ENCODE data around the gene TBC1D10A.

Gene TBC1D10A

GRCh38 chr22:30292069-30292970 is 34.4 kb downstream of the TBC1D10A start:
- no peak for DNase-seq (ENCODE audit: low spot score)
- TF ChIP-seq, protein P1, sequence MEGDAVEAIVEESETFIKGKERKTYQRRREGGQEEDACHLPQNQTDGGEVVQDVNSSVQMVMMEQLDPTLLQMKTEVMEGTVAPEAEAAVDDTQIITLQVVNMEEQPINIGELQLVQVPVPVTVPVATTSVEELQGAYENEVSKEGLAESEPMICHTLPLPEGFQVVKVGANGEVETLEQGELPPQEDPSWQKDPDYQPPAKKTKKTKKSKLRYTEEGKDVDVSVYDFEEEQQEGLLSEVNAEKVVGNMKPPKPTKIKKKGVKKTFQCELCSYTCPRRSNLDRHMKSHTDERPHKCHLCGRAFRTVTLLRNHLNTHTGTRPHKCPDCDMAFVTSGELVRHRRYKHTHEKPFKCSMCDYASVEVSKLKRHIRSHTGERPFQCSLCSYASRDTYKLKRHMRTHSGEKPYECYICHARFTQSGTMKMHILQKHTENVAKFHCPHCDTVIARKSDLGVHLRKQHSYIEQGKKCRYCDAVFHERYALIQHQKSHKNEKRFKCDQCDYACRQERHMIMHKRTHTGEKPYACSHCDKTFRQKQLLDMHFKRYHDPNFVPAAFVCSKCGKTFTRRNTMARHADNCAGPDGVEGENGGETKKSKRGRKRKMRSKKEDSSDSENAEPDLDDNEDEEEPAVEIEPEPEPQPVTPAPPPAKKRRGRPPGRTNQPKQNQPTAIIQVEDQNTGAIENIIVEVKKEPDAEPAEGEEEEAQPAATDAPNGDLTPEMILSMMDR (IDR thresholded peaks at IDR 0.05; ENCODE audit: borderline replicate concordance, control extremely low read depth, extremely low read depth, insufficient read depth, missing control alignments): no peak
- in situ Hi-C loops (cut with MboI; ENCODE audit: low sequenced_read_pairs, unreplicated experiment): no loop called here

GRCh38 chr22:30291058-30291892 is 35.5 kb downstream of the TBC1D10A start:
- no peak for DNase-seq (ENCODE audit: low spot score)
- in situ Hi-C loops (cut with MboI; ENCODE audit: low sequenced_read_pairs, unreplicated experiment): no loop called here

DNA sequence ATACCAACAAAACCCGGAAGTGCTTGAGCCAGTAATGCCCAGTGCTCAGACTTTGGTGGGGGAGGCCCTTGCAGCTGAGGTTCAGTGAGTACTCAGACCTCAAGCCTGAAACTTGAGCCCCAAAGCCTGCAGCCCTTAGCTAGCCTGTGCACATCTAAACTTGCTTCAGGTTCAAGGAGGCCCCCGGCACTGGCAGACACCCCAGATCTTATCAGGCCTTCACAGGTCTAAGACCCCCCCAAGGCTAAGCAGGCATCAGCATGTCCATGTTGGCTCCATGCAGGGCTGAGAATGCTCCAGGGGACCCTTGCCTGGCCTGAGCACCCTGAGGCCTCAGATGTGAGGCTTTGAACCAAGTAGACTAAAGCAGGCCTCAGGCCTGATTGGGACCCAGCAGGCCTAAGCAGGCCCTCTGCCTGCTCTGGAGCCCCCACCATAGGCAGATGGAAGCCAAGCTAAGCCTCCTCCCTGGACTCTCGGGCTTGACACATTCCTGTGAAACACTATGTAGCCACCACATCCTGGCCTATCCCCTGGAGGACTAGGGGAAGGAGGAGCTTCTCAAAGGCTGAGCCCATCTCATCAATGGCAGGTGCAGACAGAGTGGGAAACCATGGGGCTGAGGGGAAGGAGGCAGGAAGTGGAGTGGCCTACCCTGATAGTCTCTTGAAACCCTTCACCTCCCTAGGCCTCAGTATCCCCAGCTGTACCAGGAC is 36.2 kb downstream of the TBC1D10A start:
- in situ Hi-C loops (cut with MboI; ENCODE audit: low sequenced_read_pairs, unreplicated experiment): no loop called here
- DNase-seq (ENCODE audit: low spot score): peak; percentile 61
- TF ChIP-seq, protein P1 (IDR thresholded peaks at IDR 0.05; ENCODE audit: borderline replicate concordance, control extremely low read depth, extremely low read depth, insufficient read depth, missing control alignments): no peak

More at GRCh38 chr22:30291058-30291892, 35.5 kb downstream of the TBC1D10A start:
- TF ChIP-seq, protein P1 (IDR thresholded peaks at IDR 0.05; ENCODE audit: borderline replicate concordance, control extremely low read depth, extremely low read depth, insufficient read depth, missing control alignments): no peak

GRCh38 chr22:30289980-30290313 is 36.8 kb downstream of the TBC1D10A start:
- in situ Hi-C loops (cut with MboI; ENCODE audit: low sequenced_read_pairs, unreplicated experiment): loop anchor here (5.0 kb wide), 1 partner anchor 102 kb away; no protein-coding TSS in a partner anchor
- DNase-seq (ENCODE audit: low spot score): no peak
- TF ChIP-seq, protein P1 (IDR thresholded peaks at IDR 0.05; ENCODE audit: borderline replicate concordance, control extremely low read depth, extremely low read depth, insufficient read depth, missing control alignments): no peak

DNA sequence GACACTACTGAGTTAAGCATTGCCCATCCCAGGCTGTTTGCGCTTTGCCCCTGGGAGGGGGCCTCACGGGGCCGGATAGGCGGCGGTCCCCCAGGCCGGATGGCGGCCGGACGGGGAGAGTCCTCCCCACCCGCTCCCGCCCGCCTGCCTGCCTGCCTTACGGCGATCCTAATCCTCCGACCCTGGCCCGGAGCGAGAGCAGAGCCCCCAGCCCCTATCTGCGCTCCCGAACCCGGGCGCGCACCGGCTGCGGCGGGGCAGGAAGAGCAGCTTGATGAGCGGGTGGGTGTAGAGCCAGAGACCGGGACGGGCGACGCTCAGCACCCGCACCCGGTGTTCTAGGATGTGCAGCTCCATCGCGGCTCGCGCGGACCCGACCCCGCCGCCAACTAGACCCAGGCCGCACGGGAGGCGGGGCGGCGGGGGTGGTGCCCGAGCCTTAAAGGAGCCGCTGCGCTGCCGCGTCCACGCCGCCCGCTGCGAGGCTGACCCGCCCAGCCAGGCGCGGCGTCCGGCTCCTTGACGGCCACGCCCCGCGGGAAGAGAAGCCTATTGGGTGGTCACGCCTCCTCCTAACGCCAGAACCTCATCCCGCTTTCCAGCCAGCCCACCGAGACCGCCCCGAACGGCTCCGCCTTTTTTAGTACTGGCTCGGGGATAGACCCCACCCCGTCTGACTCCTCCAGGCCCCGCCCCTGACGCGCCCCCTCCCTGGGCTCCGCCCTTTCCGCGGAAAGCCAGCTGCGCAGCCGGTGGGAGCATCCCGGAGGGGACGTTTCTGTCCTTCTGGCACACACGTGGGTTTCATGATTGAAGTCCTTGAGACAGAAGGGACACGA is 37.4 kb downstream of the TBC1D10A start, which contains the start of gene CASTOR1:
Gene CASTOR1 (minus strand): TSS at position 365 of the 839 bp plus-strand sequence. CDS start 8 bp downstream, at position 357.
- TF ChIP-seq, protein P1 (IDR thresholded peaks at IDR 0.05; ENCODE audit: borderline replicate concordance, control extremely low read depth, extremely low read depth, insufficient read depth, missing control alignments): no peak
- peak; percentile 99 for DNase-seq (ENCODE audit: low spot score)
- in situ Hi-C loops (cut with MboI; ENCODE audit: low sequenced_read_pairs, unreplicated experiment): loop anchor here (5.0 kb wide), 1 partner anchor 103 kb away; no protein-coding TSS in a partner anchor
